ENCODE results near the gene TRAK2.
"Not testable (repeated sequence)": the region's sequence is repeated elsewhere in the genome, so short reads cannot be mapped to it uniquely, and the experiment has no call there.

The TRAK2 gene, protein sequence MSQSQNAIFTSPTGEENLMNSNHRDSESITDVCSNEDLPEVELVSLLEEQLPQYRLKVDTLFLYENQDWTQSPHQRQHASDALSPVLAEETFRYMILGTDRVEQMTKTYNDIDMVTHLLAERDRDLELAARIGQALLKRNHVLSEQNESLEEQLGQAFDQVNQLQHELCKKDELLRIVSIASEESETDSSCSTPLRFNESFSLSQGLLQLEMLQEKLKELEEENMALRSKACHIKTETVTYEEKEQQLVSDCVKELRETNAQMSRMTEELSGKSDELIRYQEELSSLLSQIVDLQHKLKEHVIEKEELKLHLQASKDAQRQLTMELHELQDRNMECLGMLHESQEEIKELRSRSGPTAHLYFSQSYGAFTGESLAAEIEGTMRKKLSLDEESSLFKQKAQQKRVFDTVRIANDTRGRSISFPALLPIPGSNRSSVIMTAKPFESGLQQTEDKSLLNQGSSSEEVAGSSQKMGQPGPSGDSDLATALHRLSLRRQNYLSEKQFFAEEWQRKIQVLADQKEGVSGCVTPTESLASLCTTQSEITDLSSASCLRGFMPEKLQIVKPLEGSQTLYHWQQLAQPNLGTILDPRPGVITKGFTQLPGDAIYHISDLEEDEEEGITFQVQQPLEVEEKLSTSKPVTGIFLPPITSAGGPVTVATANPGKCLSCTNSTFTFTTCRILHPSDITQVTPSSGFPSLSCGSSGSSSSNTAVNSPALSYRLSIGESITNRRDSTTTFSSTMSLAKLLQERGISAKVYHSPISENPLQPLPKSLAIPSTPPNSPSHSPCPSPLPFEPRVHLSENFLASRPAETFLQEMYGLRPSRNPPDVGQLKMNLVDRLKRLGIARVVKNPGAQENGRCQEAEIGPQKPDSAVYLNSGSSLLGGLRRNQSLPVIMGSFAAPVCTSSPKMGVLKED

DNA sequence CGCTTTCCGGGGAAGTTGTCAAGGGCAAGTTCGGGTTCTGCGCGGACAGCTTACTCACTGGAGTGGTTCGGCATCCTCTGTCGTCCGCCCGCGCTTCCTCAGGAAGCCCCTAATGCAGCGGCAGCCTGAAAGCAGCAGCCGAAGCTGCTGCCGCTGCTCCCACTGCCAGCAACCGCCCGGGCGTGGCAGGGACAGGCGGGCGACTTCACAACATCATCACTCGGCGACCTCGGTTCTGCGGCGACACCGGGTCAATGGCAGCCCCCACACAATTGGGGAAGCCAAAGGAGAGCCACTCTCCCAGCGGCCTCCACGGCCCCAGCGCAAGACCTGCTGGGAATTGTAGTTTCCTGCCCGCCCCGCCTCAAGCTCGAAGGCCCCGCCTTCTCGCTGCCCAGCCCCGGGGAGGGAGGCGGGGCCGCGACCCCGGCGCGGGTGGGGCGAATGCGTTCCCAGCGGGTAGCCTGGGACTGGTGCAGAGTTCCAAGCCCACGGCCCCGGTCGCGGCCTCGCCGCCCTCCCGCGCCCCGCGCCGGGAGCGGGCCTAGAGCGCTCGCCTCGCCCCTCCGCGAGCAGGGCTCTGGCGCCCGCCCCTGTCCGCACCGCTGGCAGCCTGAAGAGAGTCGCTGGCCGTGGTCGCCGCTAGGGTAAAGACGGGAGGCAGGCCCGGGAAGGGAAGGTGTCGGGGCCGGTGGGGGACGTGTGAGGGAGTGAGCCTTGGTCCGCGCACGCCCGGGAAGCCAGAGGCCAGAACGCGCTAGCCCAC is at the start of gene TRAK2, which contains the start of gene STRADB:
Gene TRAK2, minus strand, starts transcription at position 167 of the 766 bp plus-strand sequence. CDS start 30,951 bp downstream, outside the sequence.
Gene STRADB, plus strand, starts transcription at position 449 of the 766 bp plus-strand sequence. CDS start 3,101 bp downstream, outside the sequence.
- peak; percentile 96 to 98 (median 98) for DNase-seq

DNA sequence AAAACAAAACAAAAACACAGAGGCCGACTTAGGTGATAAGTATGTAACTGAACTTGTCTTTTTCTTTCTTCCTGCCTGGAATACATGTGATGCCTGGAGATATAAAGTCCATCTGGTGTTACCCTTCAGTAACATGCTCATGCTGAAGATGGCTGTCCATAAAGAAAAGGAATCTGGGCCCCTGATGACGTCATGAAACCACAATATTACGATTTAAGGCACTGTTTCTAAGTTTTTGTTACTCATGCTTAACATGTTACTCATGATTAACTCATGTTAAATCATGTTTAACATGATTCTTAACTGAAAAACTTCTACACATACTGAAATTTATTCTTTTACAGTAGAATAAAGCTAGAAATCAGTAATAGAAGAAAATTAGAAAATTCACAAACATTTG is 49.3 kb upstream of the TRAK2 start:
- peak; percentile 4 to 24 (median 10) for DNase-seq

DNA sequence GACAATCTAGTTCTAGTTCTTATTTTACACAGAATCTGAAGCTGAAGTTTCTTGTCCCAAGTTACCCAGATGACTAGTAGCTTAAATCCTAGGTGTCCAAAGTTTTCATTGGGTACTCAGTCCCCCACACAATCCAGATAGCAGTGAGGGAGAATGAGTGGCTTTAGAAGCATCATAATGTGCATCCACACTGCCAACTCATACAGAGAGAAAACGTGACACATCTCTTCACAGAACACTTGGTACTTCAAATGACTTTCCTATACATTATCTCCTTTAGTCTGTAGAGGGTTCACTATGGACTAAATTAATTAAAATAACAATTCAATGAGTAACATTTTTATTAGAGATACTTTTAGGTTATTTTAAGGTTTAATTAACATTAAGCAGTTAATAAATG is 45.5 kb upstream of the TRAK2 start:
- no peak for DNase-seq

DNA sequence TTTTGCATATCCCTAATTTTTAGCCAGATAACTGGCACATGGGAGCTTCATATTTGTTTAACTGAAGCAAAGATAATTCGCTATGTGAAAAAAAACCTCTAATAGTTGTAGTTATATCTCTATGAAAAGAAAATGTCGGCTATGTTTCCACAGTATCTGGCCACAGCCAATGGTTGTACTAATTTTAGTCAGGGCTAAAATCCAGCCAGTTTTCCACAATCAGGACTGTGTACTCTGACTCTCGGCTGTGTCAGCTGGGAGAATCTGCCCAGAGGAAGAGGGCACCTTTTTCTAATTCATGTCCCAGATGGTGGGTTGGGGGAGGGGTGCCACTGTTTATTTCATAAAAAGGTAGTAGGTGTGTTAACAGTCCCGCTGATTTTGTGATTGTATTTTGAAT is 39.0 kb upstream of the TRAK2 start:
- no peak for DNase-seq

DNA sequence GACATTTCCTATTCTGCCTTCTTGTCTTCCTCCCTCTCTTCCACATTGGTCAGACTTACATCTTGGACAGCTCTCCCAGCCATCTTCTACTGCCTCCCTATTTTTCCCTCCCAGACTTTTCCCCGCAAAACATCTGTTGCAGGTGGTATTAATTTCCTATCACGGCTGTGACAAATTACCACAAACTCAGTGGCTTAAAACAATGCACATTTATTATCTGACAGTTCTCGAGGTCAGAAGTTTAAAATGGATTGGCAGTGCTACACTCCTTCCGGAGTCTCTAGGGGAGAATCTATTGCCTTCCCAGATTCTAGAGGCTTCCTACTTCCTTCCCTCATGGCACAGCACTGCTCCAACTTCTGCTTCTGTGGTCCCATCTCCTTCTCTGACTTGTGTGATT is 33.5 kb upstream of the TRAK2 start:
- no peak for DNase-seq

DNA sequence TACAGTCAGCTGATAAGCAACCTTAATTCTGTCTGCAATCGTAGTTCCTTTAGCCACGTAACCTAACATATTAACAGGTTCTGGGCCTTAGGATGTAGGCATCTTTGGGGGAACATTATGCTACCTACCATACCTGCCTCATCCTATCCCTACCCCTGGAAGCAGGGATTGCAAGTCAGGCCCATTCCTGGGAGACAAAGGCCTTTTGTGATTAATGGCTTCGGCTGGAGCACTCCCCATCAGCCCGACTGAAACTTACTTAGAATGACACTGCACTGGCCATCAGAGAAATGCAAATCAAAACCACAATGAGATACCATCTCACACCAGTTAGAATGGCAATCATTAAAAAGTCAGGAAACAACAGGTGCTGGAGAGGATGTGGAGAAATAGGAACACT is 32.5 kb upstream of the TRAK2 start:
- not testable (repeated sequence) for DNase-seq

DNA sequence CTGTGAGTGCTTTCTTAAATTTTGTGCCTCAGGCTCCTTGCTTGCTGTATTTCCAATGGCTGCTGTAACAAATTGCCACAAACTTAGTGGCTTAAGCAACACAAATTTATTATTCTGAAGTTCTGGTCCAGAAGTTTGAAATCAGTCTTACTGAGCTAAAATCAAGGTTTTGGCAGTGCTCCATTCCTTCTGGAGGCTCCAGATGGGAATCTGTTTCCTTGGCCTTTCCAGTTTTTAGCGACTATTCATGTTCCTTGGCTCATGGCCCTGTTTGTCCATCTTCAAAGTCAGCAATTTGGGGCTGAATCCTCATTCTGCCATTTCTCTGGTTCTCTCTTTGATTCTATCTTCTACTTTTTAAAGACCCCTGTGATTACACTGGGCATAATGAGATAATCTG is 32.1 kb upstream of the TRAK2 start:
- no peak for DNase-seq

DNA sequence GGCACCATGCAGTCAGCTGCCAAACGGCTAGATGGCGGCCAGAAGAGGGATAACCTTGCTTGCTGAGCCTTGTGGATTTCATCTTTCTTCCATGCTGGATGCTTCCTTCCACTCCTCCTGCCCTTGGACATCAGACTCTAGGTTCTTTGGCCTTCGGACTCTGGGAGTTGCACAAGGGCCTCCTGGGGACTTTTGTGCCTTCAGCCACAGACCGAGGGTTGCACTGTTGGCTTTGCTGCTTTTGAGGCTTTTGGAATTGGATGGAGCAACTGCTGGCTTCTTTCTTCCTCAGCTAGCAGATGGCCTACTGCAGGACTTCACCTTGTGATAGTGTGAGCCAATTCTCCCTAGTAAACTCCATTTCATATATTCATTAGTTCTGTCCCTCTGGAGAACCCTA is 31.3 kb upstream of the TRAK2 start:
- DNase-seq: no peak

DNA sequence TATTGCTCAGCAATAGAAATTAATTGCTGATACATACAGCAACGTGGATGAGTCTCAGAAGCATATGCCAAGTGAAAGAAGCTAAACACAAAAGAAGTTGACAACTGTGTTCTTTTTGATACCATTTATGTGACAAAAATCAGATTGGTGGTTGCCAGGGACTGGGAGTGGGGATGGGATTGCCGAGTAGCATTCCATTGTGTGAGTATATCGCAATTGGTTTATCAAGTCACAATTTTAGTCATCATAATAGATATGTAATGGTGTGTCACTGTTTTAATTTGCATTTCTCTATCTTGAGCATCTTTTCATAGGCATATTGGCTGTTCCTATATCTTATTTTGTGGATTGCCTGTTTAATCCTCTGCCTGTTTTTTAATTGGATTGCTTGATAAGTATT is 21.2 kb upstream of the TRAK2 start:
- DNase-seq: no peak

DNA sequence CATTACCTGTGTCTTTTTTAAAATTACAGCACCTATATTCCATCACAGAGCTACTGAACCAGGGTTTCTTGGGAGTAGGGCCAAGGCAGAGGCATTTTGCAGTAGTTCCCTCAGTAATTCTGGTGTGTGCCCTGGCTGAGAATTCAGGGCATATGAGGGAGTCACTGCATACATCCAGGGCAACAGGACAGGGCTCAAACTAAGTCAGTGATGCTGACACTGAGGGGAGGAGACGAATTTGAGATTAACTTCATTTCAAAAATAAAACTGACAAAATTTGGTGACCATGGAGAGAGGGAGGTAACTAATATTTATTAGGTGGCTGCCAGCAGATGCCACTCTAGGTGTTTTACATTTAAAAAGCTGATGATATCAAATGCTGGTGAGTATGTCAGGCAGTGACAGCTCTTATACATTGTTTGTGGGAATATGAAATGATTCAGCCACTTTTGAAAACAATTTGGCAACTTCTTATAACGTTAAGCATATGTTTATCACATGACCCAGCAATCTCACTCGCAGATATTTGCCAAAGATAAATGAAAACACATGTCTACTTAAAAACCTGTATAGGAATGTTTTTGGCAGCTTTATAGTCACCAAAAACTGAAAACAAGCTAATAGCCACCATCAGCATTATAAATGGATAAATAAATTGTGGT is 20.6 kb upstream of the TRAK2 start:
- no peak for DNase-seq

DNA sequence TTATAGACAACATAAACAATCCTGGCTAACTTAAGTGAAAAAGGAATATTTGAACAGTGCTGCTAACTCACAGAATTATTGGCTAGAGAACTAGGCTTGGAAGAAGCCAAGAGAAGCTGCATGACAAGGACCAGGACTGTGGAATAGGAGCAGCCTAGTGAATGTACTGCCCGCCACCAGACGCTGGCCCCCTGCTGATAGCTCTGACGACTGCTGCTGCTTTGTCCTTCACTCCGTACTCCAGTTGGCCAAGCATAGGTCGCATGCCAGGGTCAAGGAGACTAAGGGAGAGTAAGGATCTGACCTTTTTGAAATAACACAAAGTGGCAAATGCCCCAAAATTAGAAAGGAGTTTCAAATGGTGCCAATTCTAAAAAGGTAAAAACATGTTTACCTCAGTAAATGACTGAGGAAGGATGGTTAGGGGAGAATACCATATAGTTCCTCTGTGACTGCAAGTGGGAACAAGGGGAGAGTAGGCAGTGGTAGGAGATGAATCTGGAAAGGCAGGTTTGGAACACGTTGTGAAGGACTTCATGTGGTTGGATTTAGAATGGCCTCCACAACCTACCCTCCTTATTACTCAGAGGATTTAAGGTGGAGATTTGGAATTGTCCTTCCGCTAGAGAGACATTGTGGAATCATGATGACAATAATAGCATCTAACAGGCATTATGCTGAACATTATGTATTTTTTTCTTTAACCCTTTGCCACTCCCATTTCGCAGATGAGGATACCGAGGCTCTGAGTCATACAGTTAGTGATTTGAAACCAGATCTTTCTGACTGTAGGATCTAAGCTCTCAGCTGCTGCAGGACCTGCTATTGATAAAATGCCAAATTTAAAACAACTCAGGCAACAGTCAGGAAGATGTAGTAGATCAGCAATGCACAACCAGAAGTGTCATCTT is 19.8 kb upstream of the TRAK2 start:
- DNase-seq: no peak

DNA sequence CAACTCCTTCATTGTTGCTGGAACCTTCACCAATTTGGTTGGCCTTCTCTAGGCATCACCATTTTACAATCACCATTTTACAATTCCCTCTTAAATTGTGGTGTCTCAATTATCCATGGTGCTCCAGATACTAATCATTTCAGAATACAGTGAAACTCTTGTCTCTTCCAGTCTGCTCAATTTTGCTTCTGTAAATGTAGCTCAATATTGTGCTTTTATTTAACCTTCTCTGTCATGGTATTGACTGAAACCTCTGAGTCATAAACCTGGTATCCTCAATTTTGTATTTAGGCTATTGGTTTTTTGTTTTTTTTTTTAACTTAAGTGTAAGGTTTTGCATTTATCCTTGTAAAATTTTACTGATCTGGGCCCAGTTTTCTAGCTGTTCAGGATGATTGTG is 16.4 kb upstream of the TRAK2 start:
- DNase-seq: no peak

DNA sequence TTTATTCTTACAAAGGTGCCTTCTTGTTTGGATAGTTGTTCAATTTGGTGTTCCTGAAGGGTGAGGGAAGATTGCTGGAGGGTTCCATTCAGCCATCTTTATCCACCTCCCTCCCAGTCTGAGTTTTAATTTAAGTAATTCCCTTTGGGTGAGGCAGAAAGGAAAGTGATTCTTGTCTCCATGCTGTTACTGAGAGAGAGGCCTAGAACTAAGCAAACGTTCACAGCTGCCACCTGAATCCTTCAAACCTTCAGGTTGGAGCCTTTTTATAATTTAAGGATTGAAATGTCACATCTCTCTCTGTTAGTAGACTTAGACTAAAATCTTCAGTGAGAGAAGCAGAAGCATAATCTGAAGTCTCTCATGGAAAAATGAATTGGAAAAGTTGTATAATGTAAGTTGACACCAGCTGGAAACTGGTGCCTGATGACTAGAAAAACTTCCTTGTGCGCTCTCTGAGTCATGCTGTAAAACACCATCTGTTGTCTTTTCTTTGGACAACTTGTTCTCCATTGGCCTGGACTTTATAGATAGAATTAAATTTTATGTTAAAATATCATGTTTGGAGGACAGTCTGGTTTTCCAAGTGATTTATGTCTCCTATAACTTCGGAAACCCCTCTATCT is 14.9 kb upstream of the TRAK2 start:
- no peak for DNase-seq

DNA sequence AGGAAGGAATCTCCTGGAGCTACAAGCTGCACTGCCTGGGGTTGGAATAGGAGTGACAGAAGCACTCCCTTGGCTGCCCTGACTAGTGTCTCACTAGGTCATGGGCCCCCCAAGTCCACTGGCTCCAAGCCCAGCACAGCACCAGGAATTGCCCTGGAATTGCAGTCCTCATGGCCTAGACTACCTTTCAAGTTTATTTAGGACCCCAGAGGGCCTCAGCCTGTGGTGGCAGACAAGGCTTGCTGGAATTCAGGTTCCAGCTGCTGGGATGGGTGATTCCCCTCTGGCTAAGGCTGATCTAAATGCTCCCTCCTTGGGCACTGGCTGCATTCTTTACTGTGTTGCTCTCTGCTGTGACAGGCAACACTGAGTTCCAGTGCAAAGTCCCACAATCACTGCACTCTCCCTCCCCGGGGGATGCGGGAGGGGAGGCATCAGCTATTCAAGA is 14.3 kb upstream of the TRAK2 start:
- no peak for DNase-seq

DNA sequence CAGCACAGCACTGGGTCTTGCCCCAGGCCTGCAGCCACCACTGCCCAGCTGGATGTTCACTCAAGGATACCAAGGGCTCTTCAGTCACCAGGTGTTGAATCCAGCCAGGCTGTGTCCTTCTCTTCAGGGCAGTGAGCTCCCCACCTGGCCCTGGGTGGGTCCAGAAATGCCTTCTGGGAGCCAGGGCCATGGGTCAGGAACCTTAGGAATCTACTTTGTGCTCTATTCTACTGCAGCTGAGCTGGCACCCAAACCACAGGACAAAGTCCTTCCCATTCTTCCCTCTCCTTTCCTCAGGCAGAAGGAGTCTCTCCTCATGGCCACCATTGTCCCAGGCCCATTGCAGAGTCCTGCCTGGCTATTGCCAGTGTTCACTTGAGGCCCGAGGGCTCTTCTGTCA is 13.3 kb upstream of the TRAK2 start:
- no peak for DNase-seq

DNA sequence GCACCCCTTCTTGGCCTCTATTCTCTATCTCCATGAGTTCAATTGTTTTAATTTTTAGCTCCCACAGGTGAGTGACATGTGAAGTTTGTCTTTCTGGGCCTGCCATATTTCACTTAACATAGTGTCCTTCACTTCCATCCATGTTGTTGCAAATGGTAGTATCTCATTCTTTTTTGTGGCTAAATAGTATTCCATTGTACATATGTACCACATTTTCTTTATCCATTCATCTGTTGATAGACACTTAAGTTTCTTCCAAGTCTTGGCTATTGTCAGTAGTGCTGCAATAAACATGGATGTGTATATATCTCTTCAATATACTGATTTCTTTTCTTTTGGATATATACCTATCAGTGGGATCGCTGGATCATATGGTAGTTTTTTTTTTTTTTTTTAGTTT is 9.3 kb upstream of the TRAK2 start:
- DNase-seq: no peak

DNA sequence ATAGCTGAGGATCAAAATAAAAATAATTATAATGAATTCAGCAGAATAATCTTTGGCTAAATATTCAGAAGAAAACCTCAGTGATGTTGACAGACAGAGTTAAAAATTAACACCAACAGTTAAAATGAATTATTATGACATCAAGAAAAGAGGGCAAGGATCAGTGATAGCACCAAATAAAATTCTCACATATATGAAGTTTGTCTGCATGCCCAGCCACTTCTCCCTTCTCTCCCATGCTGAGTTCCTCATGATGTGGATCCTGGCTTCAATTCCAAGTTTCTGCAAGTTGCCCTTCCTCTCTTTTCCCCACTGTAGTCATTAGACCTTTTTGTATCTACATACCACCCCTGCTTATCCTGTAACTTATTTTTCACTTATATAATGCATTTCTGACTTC is 7.1 kb upstream of the TRAK2 start:
- DNase-seq: no peak

DNA sequence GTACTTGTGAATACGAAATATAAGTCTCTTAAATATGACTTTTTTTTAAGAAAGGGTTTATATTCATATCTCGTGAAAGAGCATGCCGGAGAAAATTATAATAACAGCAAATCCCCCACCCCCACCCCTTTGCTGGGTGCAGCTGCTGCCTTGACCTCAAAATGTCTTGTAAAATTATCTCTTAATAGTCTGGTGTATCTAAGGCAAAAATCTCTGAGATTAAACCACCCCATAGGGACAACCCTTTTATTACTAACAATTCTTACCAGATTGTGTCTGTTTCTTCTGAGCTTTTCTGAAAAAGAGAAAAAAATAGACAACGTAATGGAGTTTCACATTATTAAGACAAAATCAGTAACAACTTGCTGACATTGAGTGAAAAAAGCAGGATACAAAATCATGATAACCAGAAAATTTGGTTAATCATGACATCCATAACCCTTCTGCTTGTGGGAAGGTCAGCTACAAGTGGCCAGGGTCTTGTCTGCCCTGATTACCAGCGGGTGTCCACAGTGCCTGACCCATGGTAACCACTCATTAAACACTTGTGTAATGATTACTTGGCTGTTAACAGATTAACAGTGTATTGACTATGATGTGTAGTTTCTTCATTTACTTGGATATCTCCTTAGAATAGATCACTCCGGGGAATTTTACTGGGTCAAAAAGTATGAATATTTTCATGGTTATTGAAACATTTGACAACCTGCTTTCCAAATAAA is 1.8 kb upstream of the TRAK2 start:
- DNase-seq: no peak

DNA sequence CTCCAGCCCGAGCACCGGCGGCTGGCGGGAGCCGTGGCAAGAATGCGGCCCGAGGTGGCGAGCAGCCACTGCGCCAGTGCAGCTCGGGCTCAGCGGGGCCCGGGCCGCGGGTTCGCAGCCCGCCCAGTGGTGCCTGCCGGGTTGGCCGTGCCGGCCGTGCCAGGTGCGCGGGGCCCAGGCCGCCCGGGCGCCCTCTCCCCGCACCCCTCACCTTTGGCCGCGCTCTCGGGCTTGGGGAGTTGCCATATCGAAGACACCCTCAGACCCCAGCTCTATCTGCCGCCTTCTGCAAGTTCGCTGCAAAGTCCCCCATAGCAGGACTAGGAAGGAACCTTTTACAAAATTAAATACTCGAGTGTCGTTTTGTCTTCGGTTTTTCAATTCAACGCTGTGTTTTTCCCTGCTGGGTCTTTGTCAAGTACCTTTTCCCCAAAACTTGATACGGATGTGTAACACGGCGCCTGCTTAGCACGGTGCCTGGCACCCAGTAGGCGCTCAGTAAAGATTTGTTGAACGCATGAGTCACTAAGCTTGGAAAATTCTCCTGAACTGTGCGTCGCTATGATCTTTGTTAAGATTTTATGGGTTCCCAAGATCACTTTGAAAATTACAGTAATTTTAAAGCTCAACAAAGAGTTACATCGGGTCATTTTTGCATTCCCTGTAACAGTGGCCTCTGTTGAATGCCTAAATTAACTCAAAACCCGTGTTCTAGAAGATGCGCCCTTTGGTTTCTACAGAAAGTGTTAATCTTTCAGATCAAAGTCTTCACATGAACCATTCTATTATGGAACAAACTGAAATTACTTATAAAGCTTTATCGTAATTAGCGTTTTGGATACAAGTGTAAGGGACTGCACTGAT is 1.0 kb upstream of the TRAK2 start:
- peak in 2 of 3 donors; percentile 19 to 25 for DNase-seq

All from suppressor macrophage treated with lipopolysaccharide for 1 hour (primary cell).